NK-92 treated with Interleukin-12 subunit alpha and Interleukin-12 subunit beta, amount 100 ng/mL, for 24 hours (cell line): ENCODE data around the gene BPIFB1.

Experiments used
- DNase-seq: peaks from one replicate; lab custom pipeline; 2025; lab: John Stamatoyannopoulos, UW

The BPIFB1 gene

DNA sequence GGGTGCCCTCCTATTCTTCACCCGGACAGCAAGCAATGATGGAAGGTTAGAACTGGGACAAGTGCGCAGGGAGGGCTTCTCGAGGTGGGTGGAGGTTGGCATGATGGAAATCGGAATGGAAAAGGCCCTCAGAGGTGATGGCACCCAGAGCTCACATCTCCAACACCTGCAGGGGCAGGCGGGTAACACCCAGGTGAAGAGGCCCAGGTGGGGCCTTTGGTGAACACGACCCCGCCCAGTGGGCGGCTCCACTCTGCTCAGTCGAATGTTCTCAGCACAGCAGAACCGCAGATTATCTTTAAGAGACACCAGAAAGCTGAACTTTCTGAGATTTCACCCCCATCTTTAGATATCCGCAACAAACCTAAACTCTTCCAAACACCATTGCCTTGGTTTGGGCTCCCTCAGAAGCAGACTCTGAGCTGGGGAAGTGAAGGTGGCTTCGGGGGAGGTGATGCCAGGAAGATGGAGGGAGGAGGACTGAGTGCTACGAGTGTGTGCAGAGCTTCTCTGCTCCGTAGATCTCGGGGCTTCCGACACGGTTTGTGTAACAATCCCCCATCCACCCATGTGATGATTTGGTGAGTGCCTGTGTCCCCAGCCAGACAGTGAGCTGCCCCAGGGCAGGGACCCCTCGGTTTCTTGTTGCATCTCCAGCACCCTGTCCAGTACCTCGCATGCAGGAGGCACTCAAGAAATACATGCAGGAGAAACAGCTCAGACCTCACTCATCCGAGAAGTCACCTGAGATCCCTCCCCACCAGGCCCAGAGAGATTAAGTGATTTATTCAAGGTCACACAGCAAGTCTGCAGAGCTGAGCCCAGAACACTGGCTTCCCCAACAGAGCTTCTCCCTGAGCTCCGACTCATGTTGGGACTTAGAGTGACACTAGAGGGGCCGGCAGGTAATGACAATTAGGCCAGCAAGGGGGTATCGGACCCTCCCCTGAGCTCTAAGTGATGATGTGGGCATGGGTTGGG lies 45.4 kb downstream of the BPIFB1 start:
- DNase-seq: no peak

GRCh38 chr20:33332905-33333456 lies 50.0 kb downstream of the BPIFB1 start:
- no peak for DNase-seq

GRCh38 chr20:33333616-33334015 lies 50.6 kb downstream of the BPIFB1 start:
- DNase-seq: no peak

GRCh38 chr20:33334111-33334510 lies 51.1 kb downstream of the BPIFB1 start:
- no peak for DNase-seq

- DNase-seq: no peak
These were observed 53.4 kb downstream of the BPIFB1 start for GRCh38 chr20:33336375-33336774.

- no peak for DNase-seq
These were observed 54.1 kb downstream of the BPIFB1 start for GRCh38 chr20:33337119-33337518.

DNA sequence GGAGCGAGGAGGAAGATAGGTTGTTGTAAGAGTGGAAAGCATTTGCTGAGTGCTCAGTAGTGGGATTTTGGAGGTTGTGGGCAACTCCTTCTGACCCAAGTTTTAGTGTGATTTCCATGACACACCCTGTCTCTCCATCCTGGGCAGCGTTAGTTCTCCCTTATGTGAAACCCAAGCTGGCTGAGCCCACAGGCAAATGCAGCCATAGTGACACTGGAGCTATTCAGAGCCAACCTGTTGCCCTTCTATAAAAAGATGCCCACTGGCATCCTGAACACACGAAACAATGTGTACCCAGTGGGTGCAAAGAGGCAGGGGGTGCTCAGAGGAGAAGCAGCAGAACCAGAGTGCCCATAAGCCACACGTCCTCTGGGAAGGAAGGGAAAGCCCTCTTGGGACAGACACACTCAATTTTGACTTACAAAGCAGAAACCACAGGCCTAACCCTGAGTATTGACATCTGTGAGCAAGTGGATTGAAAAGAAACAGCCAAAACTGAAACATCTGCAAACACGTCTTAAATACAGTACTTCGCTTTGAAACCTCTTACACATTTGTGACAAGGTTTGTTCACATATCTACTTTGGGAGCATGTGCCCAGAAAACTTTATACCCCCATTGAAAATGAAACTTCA lies 54.6 kb downstream of the BPIFB1 start:
- no peak for DNase-seq

DNA sequence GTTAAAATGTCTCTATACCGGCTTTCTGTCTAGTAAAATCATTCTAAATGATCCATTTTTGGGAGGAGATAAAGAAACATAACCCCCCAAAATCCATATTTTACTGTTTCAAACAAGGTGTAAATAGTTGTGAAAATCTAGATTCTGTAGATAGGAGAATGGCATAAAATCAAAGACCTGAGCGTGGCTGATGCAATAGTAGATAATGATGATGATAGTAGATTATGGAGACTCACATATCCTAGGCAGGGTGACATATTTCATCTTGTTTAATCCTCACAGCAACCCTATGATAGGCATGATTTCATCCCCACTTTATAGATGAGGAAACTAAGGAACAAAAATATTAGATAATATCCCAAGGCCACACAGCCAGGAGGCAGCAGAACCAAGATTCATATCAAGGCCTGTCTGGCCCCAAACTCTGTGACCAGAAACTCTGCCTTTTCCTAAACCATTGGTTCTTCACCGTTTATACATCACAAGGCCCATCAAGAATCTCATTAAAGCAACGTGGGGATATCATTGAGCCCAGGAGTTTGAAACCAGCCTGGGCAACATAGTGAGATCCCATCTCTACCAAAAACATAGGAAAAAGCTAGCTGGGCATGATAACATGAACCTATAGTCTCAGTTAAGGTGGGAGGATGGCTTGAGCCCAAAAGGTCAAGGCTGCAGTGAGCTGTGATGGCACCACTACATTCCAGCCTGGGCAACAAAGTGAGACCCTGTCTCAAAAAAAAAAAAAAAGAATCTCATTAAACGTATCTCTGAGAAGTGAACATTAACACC lies 55.6 kb downstream of the BPIFB1 start:
- DNase-seq: no peak

- no peak for DNase-seq
These were observed 56.6 kb downstream of the BPIFB1 start for GRCh38 chr20:33339515-33340058.

- no peak for DNase-seq
These were observed 60.5 kb downstream of the BPIFB1 start for GRCh38 chr20:33343521-33343920.

DNA sequence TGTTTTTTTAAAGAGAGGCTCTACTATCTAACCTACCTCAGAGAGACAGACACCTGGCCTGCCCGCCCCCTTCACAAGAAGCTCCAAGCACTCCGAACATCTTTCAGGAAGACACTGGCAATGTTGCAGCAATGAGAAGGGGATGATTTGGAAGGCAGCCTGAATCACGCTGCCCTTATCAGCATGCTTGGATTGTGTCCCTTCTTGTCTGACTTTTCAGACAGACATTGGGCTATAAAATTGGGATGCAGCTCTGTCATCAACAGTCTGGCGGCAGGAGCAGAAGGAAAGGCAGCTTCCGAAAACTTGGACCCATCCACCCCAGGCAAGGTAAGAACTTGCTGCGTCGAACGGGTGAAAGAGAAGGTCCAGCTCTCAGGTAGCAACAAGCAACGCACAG lies 62.3 kb downstream of the BPIFB1 start:
- DNase-seq: no peak

- no peak for DNase-seq
These were observed 65.3 kb downstream of the BPIFB1 start for GRCh38 chr20:33348136-33348937.

- no peak for DNase-seq
These were observed 66.5 kb downstream of the BPIFB1 start for GRCh38 chr20:33349493-33349892.

DNA sequence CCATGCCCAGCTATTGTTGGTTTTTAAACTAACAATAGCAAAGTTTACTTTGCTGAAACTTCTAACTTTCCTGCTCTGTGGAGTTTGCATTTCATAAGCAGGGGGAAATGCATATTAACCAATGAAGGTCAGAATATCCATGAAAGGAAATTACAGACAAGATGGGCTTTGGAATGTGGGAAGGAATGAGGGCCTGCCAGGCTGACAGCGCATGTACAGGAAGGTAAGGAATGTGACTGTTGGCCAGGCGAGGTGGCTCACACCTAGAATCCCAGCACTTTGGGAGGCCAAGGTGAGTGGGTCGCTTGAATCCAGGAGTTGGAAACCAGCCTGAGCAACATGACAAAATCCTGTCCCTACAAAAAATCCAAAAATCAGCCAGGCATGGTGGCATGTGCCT lies 68.7 kb downstream of the BPIFB1 start:
- DNase-seq: no peak

GRCh38 chr20:33352258-33353012 lies 69.4 kb downstream of the BPIFB1 start:
- DNase-seq: no peak

DNA sequence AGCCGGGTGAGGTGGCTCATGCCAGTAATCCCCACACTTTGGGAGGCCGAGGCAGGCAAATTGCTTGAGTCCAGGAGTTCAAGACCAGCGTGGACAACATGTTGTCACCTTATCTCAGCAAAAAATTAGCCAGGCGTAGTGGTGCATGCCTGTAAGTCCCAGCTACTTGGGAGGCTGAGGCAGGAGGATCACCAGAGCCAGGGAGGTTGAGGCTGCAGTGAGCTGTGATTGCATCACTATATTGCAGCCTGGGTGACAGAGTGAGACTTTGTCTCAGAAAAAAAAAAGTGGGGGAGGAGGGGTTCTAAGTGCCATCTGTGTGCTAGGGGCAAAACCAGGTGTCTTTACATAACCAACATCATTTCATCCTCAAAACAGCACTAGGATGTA lies 70.0 kb downstream of the BPIFB1 start:
- DNase-seq: no peak
